Progenitor cell of endocrine pancreas (in vitro differentiated cells): ENCODE measurements around the gene UFSP2. TPM values are rescaled to one million over a fixed set of nuclear protein-coding genes. Genes with fewer than 3 reads are reported as not detected.

ENCODE experiments used
- DNase-seq: peaks from one replicate; pipeline ENCODE4 v3.0.0; 2021; ENCODE audit warnings: low spot score; ENCODE audit not compliant: unreplicated experiment
- H3K27ac Mint-ChIP-seq: 2 replicates; pipeline ENCODE4 v1.8.0; 2021; ENCODE audit warnings: mild to moderate bottlenecking, moderate library complexity, mixed read lengths
- H3K27me3 Mint-ChIP-seq: 2 replicates; pipeline ENCODE4 v1.8.0; 2021; ENCODE audit warnings: mixed read lengths
- H3K36me3 Mint-ChIP-seq: 2 replicates; pipeline ENCODE4 v1.8.0; 2022; ENCODE audit warnings: mixed read lengths; ENCODE audit not compliant: insufficient read depth
- H3K4me1 Mint-ChIP-seq: 2 replicates; pipeline ENCODE4 v1.8.0; 2021; ENCODE audit warnings: low read depth, mixed read lengths
- H3K4me3 Mint-ChIP-seq: 2 replicates; pipeline ENCODE4 v1.8.0; 2021; ENCODE audit warnings: low read depth, mild to moderate bottlenecking, moderate library complexity, mixed read lengths
- H3K9me3 Mint-ChIP-seq: 2 replicates; pipeline ENCODE4 v1.8.0; 2021; ENCODE audit warnings: low read depth, mixed read lengths
- CTCF ChIP-seq: fragments of 200-600 bp; sonication (generic); IDR thresholded peaks from one replicate; pipeline ENCODE4 v1.5.0; 2021; ENCODE audit warnings: antibody characterized with exemption, mild to moderate bottlenecking; ENCODE audit not compliant: unreplicated experiment
- total RNA-seq: library from RNA; stranded (reverse); gene quantifications from 2 replicates; pipeline ENCODE4 v1.2.1, GENCODE V29; 2021

UFSP2 gene
- total RNA-seq, 1 donor from 2014 or later, result 32.3 TPM

DNA sequence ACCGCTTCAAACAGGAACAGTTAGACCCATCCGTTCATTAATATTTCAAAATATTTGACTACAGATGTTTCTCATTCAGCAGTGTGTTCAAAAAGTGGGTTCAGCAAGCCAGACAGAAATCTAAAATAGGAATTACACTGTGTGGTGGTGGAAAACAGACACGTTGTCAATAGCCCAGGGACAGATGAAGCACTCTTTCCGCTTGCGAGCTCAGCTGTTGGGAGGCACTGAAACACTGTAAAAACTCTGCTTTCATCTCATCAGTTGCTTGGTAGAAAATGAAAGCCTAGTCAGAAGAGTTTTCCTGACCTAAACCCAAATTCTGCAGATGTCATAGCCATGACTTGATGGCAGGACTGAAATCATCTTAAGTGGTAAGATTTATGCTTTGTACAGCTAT lies 68.6 kb downstream of the UFSP2 start:
- no peaks in the 10 kb centered on the region for H3K9me3 Mint-ChIP-seq
- no peaks in the 10 kb centered on the region for H3K27me3 Mint-ChIP-seq
- no peak for TF ChIP-seq CTCF
- DNase-seq, result no peak
- H3K4me1 Mint-ChIP-seq, result peaks cover 2% of the 10 kb centered on the region
- H3K36me3 Mint-ChIP-seq, result peaks cover 10% of the 10 kb centered on the region
- no peak overlapping the region for H3K4me3 Mint-ChIP-seq
- H3K27ac Mint-ChIP-seq, result no peak overlapping the region

DNA sequence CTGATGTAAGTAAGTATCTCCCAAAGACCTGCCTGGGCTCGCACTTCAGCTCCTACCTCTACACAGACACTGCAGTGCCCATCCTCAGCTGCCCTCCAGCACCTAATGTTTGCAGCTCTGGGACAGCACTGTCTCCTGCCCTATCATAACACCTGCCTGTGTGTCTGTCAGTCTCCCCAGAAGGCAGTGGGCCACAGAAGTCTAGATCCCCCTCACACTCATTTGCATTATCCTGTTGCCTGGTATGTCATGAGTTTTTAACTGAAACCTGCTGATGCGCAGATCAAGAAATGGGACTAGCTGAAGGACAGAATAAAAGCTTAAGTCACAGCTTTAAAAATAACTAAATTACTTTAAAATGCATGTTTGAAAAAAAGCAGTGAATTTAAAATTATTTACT lies 73.0 kb downstream of the UFSP2 start:
- Mint-ChIP-seq H3K4me3 (no peak overlapping the region), H3K27ac (no peak overlapping the region), H3K9me3 (peaks cover 3% of the 10 kb centered on the region), H3K36me3 (peaks cover 29% of the 10 kb centered on the region), H3K27me3 (no peaks in the 10 kb centered on the region), H3K4me1 (no peaks in the 10 kb centered on the region)
- DNase-seq, result no peak
- TF ChIP-seq CTCF, result no peak

GRCh38 chr4:185352202-185352601 lies 73.6 kb downstream of the UFSP2 start:
- Mint-ChIP-seq H3K9me3 (peaks cover 3% of the 10 kb centered on the region), H3K27ac (peak overlapping the region; percentile 11)

GRCh38 chr4:185351691-185352090 lies 74.1 kb downstream of the UFSP2 start:
- Mint-ChIP-seq H3K9me3 (peaks cover 3% of the 10 kb centered on the region), H3K4me1 (no peaks in the 10 kb centered on the region), H3K27ac (no peak overlapping the region), H3K27me3 (no peaks in the 10 kb centered on the region), H3K4me3 (no peak overlapping the region), H3K36me3 (peaks cover 31% of the 10 kb centered on the region)
- TF ChIP-seq CTCF, result no peak
- DNase-seq, result no peak

More at GRCh38 chr4:185352202-185352601, 73.6 kb downstream of the UFSP2 start:
- Mint-ChIP-seq H3K4me3 (no peak overlapping the region), H3K36me3 (peaks cover 26% of the 10 kb centered on the region), H3K27me3 (no peaks in the 10 kb centered on the region), H3K4me1 (no peaks in the 10 kb centered on the region)
- TF ChIP-seq CTCF, result no peak
- no peak for DNase-seq

Other genes with a start within 250 kb of the UFSP2 start
- gene CFAP97, start 222.0 kb downstream of the UFSP2 start, total RNA-seq, result 27.5 and 28.6 TPM in 2 replicates
- gene SNX25, start 216.4 kb downstream of the UFSP2 start, total RNA-seq, result 13.3 and 13.9 TPM in 2 replicates
- 0.17 and 0.33 TPM in 2 replicates for gene LRP2BP, start 30.0 kb downstream of the UFSP2 start, total RNA-seq
- gene ANKRD37, start 29.1 kb downstream of the UFSP2 start, total RNA-seq, result 1.4 TPM in 2 replicates
- gene CCDC110, start 45.8 kb upstream of the UFSP2 start, total RNA-seq, result 2.0 and 3.1 TPM in 2 replicates
- gene PDLIM3, start 109.5 kb upstream of the UFSP2 start, total RNA-seq, result 3.2 and 3.8 TPM in 2 replicates